Neuron (in vitro differentiated cells): ENCODE data around the gene CMPK1.

ENCODE experiments used
- H2AFZ ChIP-seq: one replicate; pipeline ENCODE4 v1.6.1; 2013; ENCODE audit warnings: low read depth, mild to moderate bottlenecking, inconsistent platforms, low read length, moderate library complexity
- H3K27me3 ChIP-seq: one replicate; pipeline ENCODE4 v1.6.1; 2013; ENCODE audit warnings: low read length; ENCODE audit not compliant: insufficient read depth
- H3K36me3 ChIP-seq: one replicate; pipeline ENCODE4 v1.6.1; 2013; ENCODE audit warnings: low read length; ENCODE audit not compliant: insufficient read depth
- H3K4me1 ChIP-seq: one replicate; pipeline ENCODE4 v1.6.1; 2013; ENCODE audit warnings: low read length; ENCODE audit not compliant: insufficient read depth
- H3K4me3 ChIP-seq: 2 replicates; pipeline ENCODE4 v1.5.1; 2013; ENCODE audit warnings: mild to moderate bottlenecking, low read length, moderate library complexity
- H3K9me3 ChIP-seq: one replicate; pipeline ENCODE4 v1.6.1; 2013; ENCODE audit warnings: low read length

The CMPK1 gene

GRCh38 chr1:47406966-47407365 is 73.4 kb downstream of the CMPK1 start:
- Histone ChIP-seq H3K4me1 (no peaks in the 10 kb centered on the region), H3K27me3 (peaks cover 69% of the 10 kb centered on the region)

DNA sequence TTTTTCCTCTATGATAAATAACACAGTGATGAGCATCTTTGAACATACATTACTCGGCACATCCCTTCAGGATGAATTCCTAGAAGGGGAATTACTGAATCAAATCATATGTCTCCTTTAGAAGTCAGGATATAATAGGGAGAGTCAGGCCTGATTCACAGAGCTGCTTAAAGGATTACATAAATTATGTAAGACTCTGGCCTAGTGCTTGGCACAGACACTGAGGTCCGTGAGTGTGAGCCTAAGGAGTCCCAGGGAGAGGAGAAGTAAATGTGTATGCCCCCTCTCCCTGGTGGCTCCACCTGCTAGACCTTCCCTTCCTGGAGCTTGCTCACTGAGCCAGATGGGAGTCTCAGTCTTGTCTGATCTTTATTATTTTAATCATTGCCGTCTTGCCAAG is 73.9 kb downstream of the CMPK1 start:
- Histone ChIP-seq H3K36me3 (no peaks in the 10 kb centered on the region), H3K4me1 (no peaks in the 10 kb centered on the region), H3K4me3 (no peak overlapping the region), H3K9me3 (no peaks in the 10 kb centered on the region), H2AFZ (no peak overlapping the region), H3K27me3 (peaks cover 66% of the 10 kb centered on the region)

More at GRCh38 chr1:47406966-47407365, 73.4 kb downstream of the CMPK1 start:
- no peaks in the 10 kb centered on the region for H3K9me3 ChIP-seq
- no peak overlapping the region for H2AFZ ChIP-seq
- H3K4me3 ChIP-seq, result no peak overlapping the region
- no peaks in the 10 kb centered on the region for H3K36me3 ChIP-seq

DNA sequence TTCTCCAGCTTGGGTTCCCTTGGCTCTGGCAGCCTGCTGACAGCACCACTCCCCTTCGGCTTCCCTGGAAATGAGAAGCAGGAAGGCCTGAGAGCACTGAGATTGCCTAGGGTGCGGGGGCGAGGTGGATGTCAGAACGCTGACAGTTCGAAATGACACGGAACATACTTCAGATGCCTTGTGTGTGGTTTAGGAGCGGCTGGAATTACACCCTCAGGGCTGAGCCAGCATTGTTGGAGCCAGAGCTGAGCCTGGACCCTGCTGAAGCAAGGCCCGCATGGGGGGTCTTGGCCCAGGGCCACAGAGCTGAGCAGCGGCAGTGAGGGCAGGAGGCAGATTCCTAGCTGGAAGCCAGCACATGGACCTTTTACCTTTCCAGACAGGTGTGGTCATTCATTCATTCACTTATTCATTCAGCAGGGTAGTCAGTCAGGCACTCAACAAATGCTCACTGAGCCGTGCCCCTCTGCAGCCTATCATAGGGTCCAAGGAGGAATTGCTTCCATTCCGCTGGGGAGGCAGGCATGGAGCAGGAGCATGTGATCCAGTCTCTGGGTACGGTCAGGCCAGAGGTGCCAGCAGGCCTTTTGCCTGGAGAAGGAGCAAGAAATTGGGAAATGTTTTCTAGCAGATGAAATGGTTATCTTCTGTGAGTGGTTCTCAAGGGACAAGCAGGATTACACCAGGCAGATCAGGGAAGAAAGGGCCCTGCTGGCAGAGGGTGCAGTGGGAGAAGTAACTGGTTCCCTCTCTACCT is 75.9 kb downstream of the CMPK1 start:
- Histone ChIP-seq H3K27me3 (peaks cover 68% of the 10 kb centered on the region), H3K4me1 (no peaks in the 10 kb centered on the region), H3K9me3 (no peaks in the 10 kb centered on the region), H3K4me3 (no peak overlapping the region), H3K36me3 (no peaks in the 10 kb centered on the region), H2AFZ (no peak overlapping the region)

DNA sequence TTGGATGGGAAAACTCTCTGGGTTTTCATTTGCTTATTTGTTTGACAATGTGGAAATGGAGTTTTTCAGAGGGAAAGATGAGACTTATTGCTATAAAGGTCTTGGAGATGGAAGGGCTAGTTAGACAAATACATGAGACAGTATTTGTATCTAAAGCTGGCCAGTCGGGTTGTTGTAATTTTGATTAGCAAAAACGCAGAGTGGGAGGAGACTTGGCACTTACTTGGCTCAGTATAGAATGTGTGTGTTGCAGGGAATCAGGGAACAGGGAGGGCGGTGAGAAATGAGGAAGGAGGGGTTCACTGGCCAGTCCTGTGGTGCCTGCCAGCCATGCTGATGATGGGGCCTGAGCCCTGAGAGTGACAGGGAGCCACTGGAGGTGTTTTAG is 76.5 kb downstream of the CMPK1 start:
- H2AFZ ChIP-seq, result no peak overlapping the region
- no peak overlapping the region for H3K4me3 ChIP-seq
- H3K27me3 ChIP-seq, result peaks cover 73% of the 10 kb centered on the region
- H3K36me3 ChIP-seq, result no peaks in the 10 kb centered on the region
- H3K4me1 ChIP-seq, result no peaks in the 10 kb centered on the region
- H3K9me3 ChIP-seq, result no peaks in the 10 kb centered on the region

GRCh38 chr1:47411436-47411835 is 77.8 kb downstream of the CMPK1 start:
- Histone ChIP-seq H3K4me3 (no peak overlapping the region), H3K36me3 (no peaks in the 10 kb centered on the region), H3K9me3 (no peaks in the 10 kb centered on the region), H2AFZ (no peak overlapping the region), H3K27me3 (peaks cover 73% of the 10 kb centered on the region), H3K4me1 (no peaks in the 10 kb centered on the region)

DNA sequence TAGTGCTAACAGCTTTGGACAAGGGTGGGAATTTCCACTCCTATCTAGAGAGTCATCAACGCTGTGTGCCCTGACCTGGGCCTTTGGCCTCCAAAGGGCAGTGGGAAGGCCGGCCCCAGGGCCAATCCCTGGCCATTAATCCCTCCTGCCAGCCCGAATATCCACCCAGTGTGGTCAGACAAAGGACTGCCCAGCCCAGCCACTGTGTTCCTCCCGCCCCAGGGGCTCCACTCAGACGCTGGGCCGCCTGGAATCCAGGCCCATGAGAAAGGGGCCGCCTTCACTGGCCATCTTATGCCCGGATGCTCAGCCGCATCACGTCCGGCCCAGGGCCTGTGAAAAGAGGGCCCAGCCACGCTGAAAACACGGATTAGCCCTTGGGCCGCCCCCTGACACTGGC is 78.8 kb downstream of the CMPK1 start:
- Histone ChIP-seq H3K9me3 (no peaks in the 10 kb centered on the region), H3K27me3 (peaks cover 82% of the 10 kb centered on the region), H3K36me3 (no peaks in the 10 kb centered on the region), H3K4me1 (no peaks in the 10 kb centered on the region), H2AFZ (no peak overlapping the region), H3K4me3 (no peak overlapping the region)

DNA sequence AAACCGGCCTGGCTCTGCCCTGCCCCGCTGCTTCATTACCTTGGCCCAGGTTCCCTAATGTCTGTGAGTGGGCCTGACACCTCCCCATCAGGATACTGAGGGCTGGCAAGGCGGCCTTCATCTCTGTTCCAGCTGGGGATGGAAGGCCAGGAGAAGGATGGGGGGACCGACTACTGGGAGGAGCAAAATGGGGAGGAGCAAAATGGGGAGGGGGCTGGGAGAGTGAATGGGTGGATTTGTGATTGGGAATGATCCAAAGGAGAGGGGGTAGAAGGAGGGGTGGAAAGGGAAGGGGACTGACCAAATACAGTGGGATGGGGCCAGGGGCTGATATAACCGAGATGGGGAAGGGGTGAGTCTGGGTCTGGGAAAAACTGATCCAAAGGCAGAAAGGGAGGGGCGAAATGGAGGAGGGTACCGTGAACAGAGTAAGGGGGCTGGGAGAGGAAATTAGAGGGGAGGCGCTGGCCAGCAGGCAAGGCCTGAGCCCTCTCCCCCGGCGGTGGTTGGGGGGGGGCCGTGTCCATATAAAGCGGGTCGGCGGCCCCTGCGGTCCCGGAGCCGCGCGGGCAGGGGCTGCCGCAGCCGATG is 82.2 kb downstream of the CMPK1 start, which contains the start of gene FOXE3:
TSS of gene FOXE3 (plus strand) at position 558 of the 591 bp plus-strand sequence. CDS start at position 589, 31 bp downstream.
- no peaks in the 10 kb centered on the region for H3K4me1 ChIP-seq
- H2AFZ ChIP-seq, result no peak within 1 kb of the TSS
- H3K36me3 ChIP-seq, result no peaks in the 10 kb centered on the region
- H3K4me3 ChIP-seq, result no peak within 1 kb of the TSS
- peaks cover 83% of the 10 kb centered on the region for H3K27me3 ChIP-seq
- no peaks in the 10 kb centered on the region for H3K9me3 ChIP-seq

DNA sequence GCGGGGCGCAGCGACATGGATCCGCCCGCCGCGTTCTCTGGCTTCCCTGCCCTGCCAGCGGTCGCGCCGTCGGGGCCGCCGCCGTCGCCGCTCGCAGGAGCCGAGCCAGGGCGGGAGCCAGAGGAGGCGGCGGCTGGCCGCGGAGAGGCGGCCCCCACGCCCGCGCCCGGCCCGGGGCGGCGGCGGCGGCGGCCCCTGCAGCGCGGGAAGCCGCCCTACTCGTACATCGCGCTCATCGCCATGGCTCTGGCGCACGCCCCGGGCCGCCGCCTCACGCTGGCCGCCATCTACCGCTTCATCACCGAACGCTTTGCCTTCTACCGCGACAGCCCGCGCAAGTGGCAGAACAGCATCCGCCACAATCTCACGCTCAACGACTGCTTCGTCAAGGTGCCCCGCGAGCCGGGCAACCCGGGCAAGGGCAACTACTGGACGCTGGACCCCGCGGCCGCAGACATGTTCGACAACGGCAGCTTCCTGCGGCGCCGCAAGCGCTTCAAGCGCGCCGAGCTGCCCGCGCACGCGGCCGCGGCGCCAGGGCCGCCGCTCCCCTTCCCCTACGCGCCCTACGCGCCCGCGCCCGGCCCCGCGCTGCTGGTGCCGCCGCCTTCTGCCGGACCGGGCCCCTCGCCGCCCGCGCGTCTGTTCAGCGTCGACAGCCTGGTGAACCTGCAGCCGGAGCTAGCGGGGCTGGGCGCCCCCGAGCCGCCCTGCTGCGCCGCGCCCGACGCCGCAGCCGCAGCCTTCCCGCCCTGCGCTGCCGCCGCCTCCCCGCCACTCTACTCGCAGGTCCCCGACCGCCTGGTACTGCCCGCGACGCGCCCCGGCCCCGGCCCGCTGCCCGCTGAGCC is 83.0 kb downstream of the CMPK1 start:
- Histone ChIP-seq H3K27me3 (peaks cover 83% of the 10 kb centered on the region), H3K4me3 (no peak overlapping the region), H3K36me3 (no peaks in the 10 kb centered on the region)

DNA sequence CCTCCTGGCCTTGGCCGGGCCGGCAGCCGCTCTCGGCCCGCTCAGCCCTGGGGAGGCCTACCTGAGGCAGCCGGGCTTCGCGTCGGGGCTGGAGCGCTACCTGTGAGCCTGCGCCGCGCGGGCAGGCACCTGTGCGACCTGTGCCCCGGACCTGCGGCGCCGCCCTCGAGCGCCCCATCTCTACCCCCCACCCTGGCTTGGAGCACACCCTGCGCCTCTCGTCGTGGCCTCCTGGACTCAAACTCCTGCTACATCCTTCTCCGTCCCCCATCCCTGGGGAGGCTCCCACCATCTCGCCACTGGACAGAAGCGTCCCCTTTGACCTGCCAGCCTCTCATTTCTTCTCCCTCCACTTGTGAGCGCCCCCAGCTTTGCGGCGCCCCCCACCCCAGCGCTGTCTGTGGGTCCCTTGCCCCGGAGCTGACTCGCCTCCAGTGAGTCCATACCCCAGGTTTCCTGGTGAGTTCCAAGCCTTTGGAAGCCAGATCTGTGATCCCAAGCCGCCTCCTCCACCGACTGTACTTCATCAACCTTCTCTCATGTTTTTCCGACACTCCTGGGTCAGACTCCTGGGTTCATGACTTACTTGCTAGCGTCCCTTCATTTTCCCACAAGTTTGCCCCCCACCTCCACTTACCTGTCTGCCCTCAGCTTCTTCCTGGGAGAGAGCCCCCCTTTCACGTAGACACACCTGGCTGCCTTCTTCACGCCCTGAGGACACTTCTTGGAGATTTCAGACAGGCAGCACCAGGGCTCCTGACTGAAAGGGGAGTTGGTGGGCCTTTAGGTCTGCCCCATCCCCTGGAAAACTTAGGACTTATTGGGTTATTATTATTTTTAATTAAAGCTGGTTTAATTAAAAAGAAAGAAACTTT is 83.8 kb downstream of the CMPK1 start:
- no peaks in the 10 kb centered on the region for H3K9me3 ChIP-seq
- H3K27me3 ChIP-seq, result peaks cover 80% of the 10 kb centered on the region
- H3K36me3 ChIP-seq, result no peaks in the 10 kb centered on the region
- H3K4me1 ChIP-seq, result no peaks in the 10 kb centered on the region
- H2AFZ ChIP-seq, result no peak overlapping the region
- no peak overlapping the region for H3K4me3 ChIP-seq

More for the DNA sequence above, 83.0 kb downstream of the CMPK1 start:
- Histone ChIP-seq H2AFZ (no peak overlapping the region), H3K9me3 (no peaks in the 10 kb centered on the region), H3K4me1 (no peaks in the 10 kb centered on the region)

GRCh38 chr1:47418122-47418521 is 84.5 kb downstream of the CMPK1 start:
- Histone ChIP-seq H3K4me3 (no peak overlapping the region), H3K36me3 (no peaks in the 10 kb centered on the region), H3K4me1 (no peaks in the 10 kb centered on the region), H3K9me3 (no peaks in the 10 kb centered on the region), H3K27me3 (peaks cover 75% of the 10 kb centered on the region), H2AFZ (no peak overlapping the region)

- H3K27me3 ChIP-seq, result peaks cover 75% of the 10 kb centered on the region
- no peak overlapping the region for H3K4me3 ChIP-seq
- H3K4me1 ChIP-seq, result no peaks in the 10 kb centered on the region
- no peak overlapping the region for H2AFZ ChIP-seq
- no peaks in the 10 kb centered on the region for H3K9me3 ChIP-seq
- H3K36me3 ChIP-seq, result no peaks in the 10 kb centered on the region
These were observed 85.2 kb downstream of the CMPK1 start for GRCh38 chr1:47418681-47419325.

DNA sequence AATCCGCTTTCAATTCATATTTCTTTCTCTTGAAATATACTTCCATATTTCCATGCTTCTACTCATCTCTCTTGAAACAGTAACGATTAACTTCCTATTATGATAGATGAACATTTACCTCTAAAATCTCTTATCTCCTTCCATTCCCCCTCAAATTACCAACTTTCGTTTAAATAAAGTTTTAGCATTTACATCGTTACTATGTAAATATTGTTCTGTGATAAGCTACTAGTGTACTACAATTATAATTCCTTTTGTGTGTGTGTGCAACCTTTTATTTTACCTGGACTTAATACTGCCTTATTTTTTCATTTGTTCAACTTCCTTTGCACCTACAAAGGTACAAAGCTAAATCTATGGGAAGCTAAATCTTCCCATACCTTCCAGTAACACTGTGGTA is 87.0 kb downstream of the CMPK1 start:
- H2AFZ ChIP-seq, result no peak overlapping the region
- H3K9me3 ChIP-seq, result no peaks in the 10 kb centered on the region
- no peak overlapping the region for H3K4me3 ChIP-seq
- H3K27me3 ChIP-seq, result peaks cover 57% of the 10 kb centered on the region
- H3K36me3 ChIP-seq, result no peaks in the 10 kb centered on the region
- H3K4me1 ChIP-seq, result no peaks in the 10 kb centered on the region
